HG02943 (cell line): Measurements from ENCODE around the gene PHLDA3.

Source experiments
- ATAC-seq: cut with Tn5 transposase; IDR thresholded peaks from one replicate; pipeline ENCODE4 v1.9.1; 2021; ENCODE audit warnings: mild to moderate bottlenecking, low read depth, moderate library complexity; ENCODE audit not compliant: unreplicated experiment

Gene PHLDA3

GRCh38 chr1:201436969-201437368 lies 32.0 kb downstream of the PHLDA3 start:
- no peak for ATAC-seq

DNA sequence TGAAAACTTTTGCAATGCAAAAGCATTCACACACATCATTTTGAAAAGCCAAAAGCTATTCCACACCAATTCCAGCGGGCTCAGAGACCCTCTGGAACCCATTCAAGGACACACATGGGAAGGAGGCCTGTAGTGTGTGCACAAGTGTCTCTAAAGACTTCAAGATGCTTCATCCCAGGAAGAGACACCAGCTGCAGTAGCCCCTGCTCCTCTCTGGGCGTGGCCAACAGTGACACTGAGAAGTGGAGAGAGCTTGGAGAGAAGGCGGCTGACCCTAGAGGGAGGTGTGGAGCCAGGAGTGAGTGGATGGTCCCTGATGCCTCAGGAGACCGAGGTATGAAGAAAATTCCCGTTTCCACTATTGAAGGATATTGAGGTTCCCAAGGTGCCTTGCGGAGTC lies 32.6 kb downstream of the PHLDA3 start:
- no peak for ATAC-seq

GRCh38 chr1:201434266-201434665 lies 34.7 kb downstream of the PHLDA3 start:
- ATAC-seq = no peak

DNA sequence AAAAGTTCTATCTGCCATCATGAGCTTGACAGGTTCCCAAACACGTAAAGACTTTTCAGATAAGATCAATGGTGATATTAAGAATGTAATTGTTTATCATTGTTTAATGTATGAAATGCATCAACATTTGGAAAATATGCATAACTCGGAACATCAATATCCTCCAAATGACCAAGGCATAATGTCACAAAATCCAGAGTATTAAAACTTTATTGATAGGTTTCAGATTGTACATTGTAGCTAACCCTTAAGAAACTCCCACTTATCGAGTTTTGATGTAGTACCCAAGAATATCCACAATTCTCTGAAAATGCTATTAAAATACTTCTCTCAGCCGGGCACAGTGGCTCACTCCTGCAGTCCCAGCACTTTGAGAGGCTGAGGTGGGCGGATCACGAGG lies 35.4 kb downstream of the PHLDA3 start:
- ATAC-seq = no peak

DNA sequence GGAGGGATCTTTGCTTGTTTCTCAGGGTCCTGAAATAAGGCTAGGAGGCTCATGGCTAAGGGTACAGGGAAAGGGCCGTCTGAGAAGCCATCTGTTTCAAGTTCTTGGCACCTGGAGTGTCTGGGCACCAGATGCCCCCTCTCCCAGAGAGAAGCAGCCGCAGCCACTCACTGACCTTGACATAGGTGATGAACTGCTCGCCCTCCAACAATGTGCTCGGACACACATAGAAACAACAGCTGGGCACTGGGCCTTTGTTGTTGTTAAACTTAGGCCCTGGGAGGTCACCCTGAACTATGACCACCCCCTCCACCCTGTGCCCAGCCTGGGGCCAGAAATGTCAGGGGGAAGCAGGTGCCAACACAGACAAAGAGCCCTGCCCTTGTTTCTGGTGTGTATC lies 38.2 kb downstream of the PHLDA3 start:
- ATAC-seq = no peak

DNA sequence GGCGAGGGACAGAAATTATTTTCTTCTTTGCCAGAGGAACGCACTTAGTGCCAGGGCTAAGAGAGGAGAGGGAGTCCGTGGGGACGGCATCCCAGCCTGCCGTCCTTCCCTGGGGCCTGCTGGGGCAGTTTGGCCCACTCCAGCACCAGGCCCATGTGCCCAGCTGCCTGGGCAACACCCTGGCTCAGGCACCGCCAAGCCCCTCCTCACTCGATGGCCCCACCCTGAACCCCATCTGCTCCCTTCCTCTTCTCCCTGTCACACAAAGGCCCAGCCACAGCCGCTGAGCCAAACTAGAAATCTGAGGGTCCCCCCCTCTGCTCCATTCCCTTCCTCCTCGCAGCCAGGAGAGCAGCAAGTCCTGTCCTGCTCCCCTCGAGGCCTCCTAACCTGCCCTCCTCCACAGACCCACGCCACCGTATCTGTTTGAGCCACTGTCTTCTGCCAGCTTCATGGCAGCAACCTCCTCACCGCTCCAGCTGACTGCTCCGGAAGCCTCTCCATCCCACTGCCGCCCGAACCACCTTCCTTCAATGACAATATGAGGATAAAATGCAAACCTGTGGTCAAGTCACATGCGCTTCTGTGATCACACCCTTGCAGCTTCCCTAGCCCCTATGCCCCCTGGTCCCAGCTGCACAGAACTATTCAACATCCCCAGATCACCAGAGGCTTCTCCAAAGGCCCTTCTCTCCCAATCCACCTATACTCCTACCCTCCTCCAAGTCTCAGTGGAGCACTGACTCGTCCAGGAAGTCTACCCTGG lies 39.1 kb downstream of the PHLDA3 start:
- ATAC-seq = no peak

DNA sequence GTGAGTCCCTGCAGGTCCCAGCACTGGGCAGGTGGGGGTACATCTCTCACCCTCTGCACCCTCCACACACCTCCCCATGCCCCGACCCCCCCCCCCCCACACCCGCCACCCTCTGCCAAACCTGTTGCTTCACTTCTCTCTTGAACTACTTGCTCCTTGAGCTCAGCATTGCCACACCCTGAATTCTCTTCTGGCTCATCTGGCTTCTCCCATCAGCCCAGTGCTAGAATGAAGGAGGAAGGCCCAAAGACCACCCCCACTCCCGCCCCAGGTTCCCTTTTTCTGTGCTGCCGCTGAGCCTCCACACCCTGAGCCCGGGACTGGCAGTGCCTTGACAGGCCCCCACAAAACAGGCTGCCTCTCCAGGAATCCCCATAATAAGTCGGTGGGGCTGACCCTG lies 41.0 kb downstream of the PHLDA3 start:
- no peak for ATAC-seq

- no peak for ATAC-seq
Observed at GRCh38 chr1:201426479-201427310, 42.3 kb downstream of the PHLDA3 start.

GRCh38 chr1:201424146-201424545 lies 44.8 kb downstream of the PHLDA3 start:
- ATAC-seq = no peak

GRCh38 chr1:201423655-201424054 lies 45.3 kb downstream of the PHLDA3 start:
- no peak for ATAC-seq

- ATAC-seq = no peak
Observed at GRCh38 chr1:201422436-201423030, 46.5 kb downstream of the PHLDA3 start.

GRCh38 chr1:201422026-201422425 lies 47.0 kb downstream of the PHLDA3 start:
- no peak for ATAC-seq

DNA sequence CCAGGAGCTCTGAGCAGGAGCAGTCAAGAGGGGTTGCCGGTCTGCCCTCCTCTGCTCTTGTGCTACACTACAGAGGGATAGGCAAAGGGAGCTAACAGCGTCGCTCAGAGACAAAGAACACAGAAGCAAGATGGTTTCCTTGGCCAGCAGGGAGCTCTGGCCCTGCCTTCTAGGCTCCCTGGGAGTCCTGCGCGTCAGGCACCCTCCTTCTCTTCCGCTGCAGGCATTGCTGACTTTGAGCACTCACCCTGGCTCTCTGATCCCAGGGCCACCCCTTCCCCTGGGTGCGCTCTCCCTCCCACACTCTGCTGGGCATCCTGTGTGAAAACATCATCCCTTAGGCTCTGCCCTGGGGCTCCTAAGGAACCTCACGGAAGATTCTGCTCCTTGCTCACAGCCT lies 47.9 kb downstream of the PHLDA3 start:
- no peak for ATAC-seq

DNA sequence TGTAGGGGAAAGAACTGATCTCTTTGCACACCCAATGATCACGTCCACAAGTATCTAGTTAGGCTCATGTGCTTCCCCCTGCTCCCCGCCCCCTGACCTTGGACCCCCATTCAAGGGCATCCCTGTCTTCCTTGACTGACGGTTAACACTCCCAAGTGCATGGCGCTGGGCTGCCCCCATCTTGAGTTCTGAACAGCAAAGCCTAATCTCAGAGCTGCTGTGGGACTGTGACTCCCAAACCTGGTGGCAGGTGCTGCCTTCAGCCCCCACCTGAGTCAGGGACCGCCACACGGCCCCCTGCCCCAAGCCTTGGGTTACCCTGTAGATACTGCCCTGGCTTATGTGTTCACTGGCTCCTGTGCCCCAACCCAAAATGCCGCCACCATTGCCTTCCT lies 48.4 kb downstream of the PHLDA3 start:
- ATAC-seq = no peak

DNA sequence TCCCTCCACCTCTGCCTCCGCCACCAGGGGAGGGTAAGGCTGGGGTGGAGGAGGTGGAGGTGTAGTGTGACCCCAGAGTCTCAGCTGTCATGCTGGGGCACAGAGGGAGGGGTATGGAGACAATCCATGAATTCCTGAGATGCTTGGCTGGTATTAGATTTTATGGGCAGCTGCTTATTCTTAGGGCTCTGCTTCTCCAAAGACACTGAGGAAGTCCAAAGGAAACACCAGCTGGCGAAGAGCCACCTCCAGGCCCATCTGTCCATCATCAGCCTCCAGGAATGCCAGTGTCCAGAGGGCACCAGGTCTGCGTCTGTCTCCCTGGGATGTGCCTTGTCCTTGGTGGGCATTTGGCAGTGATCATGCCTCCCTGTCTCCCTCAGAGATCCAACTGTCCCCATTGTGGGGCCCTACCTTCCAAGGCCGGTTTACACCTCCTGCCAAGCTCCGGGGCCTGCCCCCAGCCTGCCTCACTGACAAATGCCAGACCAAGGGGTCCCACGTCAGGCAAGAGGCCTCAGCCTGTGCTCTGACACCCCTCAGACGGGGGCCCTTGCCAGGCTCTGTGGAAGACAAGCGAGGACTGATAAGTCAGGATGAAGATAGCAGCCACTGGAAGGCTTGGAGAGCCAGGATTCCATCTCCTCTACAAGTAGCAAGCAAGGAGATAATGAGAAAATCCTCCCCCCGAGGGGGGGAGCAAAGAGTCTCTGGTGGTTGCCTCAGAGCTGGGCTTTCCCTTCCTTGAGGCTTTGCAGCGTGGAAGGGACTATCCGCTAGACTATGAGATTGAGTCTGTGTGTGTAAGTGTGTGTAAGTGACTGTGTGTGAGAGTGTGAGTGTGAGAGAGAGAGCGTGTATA lies 49.0 kb downstream of the PHLDA3 start:
- no peak for ATAC-seq

GRCh38 chr1:201419256-201419655 lies 49.7 kb downstream of the PHLDA3 start:
- no peak for ATAC-seq

DNA sequence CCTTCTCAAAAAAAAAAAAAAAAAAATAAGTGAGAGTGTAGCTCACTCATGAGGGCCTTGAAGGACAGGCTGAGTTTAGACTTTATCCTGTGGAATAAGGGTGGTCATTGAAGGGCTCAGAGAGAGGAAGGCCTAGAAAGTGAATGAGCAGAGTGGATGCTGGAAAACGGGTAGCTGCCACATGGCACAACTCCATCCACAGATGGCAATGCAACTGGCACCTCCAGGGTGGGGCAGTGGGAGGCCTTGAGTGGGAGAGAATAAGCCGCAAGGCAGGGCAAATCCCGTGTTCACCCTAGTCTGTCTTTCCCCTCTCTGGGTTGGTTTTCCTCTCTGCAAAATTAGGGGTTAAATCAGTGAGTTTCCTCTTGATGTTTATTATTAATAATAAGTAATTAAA lies 50.5 kb downstream of the PHLDA3 start:
- no peak for ATAC-seq
